PC-3 (cell line): ENCODE measurements around the gene CENPVL2.

Source experiments
- CTCF ChIP-seq: fragments of 300-600 bp; sonication (generic); conservative IDR thresholded peaks from 2 replicates; pipeline ENCODE4 v1.5.1; 2017; ENCODE audit warnings: antibody characterized with exemption, low read depth, mild to moderate bottlenecking, low read length
- EZH2 ChIP-seq: fragments of 300-600 bp; sonication (generic); IDR thresholded peaks from one replicate; pipeline ENCODE4 v1.6.1; 2017; ENCODE audit warnings: antibody characterized with exemption, mild to moderate bottlenecking, low read length; ENCODE audit not compliant: unreplicated experiment

- TF ChIP-seq CTCF = no peak
- TF ChIP-seq EZH2 = no peak
Observed at GRCh38 chrX:51694254-51694653, 11.6 kb upstream of the CENPVL2 start.
